ENCODE measurements around the gene GNGT1. TPM values are rescaled to one million over a fixed set of nuclear protein-coding genes. Genes with fewer than 3 reads are reported as not detected.
"Not testable (repeated sequence)": the region's sequence is repeated elsewhere in the genome, so short reads cannot be mapped to it uniquely, and the experiment has no call there.

GNGT1 gene
- total RNA-seq, 4 donors from 2014 or later = not detected

DNA sequence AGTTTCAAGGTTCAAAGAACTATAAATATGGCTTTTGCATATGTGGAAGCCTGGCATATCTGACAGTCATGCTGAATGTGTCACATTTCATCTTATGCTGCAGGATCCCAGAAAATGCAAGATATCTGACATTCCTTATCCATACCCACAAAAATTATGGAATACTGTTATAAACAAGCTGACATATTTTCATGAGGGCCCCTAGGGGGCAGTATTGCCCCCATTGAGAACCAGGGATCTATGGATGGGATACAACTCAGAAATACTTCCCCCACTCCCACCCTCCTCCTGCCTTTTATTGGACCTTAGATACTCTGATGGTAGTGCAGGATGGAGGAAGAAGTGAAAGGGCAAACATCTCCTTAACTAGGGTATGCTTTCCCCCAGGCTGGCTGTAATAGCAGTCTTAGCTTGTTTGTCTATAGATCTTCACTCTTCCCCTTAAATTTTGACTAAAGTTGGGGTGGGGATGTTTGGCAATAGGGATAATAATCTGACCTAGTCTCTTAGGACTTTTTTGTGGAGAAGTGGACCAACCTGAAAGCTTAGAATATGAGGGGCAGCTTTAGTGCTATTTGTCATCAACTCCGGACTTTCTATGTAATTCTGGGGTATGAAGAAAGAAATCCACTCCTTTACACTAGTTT, 3.5 kb upstream of the GNGT1 start:
- no peak for DNase-seq

DNA sequence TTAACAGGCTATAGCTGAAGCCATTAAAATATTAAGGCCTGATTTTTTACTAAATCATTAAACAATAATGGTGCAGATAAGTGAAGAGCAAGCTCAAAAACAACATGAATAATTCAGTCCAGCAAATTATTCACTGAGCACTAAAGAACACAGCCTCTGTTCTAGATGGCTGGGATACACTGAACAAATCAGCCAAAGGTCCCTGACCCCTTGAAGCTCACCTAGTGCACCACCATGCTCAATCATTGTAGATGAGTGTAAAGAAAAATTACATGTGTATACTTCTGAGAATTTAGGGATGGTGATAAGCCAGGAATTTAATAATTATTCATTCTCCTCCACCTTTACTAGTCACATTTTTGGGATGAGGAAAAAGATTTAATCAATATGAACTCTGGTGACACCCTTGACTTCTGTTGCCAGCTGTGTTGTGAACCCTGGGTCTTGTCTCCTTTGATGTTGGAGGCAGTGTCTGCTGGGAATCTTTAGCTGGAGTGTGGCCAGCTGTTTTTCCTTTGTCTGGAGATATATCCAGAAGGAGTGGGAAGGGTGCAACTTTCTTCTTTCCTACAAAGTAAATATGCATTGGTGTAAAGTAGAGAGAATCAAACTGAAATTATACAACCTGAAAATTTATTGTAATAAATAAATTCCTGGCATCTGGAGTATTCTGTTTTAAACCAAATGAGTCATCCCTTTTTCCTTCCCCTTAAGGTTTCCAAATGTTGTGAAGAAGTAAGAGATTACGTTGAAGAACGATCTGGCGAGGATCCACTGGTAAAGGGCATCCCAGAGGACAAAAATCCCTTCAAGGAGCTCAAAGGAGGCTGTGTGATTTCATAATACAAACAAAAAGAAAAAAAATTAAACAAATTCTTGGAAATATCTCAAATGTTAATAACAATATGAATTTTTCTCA, 4.0 kb downstream of the GNGT1 start:
- peak overlapping the region in 3 of 4 donors; percentile 15 to 47 (median 17) for H3K27ac ChIP-seq
- H3K9me3 ChIP-seq = no peaks in the 10 kb centered on the region
- H3K4me1 ChIP-seq = peaks cover 0 to 18% (median 0%) of the 10 kb centered on the region in 3 donors
- intact Hi-C loops (cut with DNase I) = no loop called here
- 12 to 37% methylated on average over 3 of the region's 3 CpGs for whole genome bisulfite sequencing, 2 donors
- TF ChIP-seq POLR2A (IDR thresholded peaks at IDR 0.05) = no peak
- TF ChIP-seq, protein P1, sequence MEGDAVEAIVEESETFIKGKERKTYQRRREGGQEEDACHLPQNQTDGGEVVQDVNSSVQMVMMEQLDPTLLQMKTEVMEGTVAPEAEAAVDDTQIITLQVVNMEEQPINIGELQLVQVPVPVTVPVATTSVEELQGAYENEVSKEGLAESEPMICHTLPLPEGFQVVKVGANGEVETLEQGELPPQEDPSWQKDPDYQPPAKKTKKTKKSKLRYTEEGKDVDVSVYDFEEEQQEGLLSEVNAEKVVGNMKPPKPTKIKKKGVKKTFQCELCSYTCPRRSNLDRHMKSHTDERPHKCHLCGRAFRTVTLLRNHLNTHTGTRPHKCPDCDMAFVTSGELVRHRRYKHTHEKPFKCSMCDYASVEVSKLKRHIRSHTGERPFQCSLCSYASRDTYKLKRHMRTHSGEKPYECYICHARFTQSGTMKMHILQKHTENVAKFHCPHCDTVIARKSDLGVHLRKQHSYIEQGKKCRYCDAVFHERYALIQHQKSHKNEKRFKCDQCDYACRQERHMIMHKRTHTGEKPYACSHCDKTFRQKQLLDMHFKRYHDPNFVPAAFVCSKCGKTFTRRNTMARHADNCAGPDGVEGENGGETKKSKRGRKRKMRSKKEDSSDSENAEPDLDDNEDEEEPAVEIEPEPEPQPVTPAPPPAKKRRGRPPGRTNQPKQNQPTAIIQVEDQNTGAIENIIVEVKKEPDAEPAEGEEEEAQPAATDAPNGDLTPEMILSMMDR (IDR thresholded peaks at IDR 0.05) = no peak
- H3K4me3 ChIP-seq = no peak overlapping the region
- H3K36me3 ChIP-seq = no peaks in the 10 kb centered on the region
- no peaks in the 10 kb centered on the region for H3K27me3 ChIP-seq
- DNase-seq = no peak

More for the DNA sequence above, 3.5 kb upstream of the GNGT1 start:
- Histone ChIP-seq H3K36me3 (no peaks in the 10 kb centered on the region), H3K4me3 (no peak overlapping the region), H3K27ac (no peak overlapping the region), H3K9me3 (no peaks in the 10 kb centered on the region), H3K27me3 (no peaks in the 10 kb centered on the region), H3K4me1 (no peaks in the 10 kb centered on the region)
- intact Hi-C loops (cut with DNase I) = loop anchor here (5.0 kb wide), 1 partner anchor 184 kb away; no protein-coding TSS in a partner anchor
- no peak for TF ChIP-seq POLR2A (IDR thresholded peaks at IDR 0.05)
- TF ChIP-seq, protein P1 (IDR thresholded peaks at IDR 0.05) = peak; percentile 20 to 69 (median 45)
- 47 to 50% methylated on average over 1 of the region's 1 CpG for WGBS, 2 donors

DNA sequence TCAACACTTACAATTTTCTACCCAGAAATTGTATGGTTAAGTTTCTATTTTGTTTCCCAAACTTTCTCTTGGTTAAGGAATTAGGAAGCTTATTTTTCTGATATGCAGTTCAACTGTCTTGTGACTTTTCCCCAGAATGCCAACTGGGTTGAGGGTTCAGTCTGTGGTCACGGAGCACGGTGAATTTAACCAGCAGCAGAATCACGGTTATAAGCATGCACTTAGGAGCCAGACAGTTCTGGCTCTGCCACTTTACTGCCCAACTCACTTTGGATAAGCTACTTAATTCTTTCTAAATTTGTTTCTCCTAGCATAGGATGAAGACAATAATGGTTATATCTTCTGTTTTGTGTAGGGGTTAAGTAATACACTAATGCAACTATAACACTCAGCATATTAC, 4.9 kb downstream of the GNGT1 start:
- H3K9me3 ChIP-seq; H3K36me3 ChIP-seq; intact Hi-C loops (cut with DNase I); DNase-seq; H3K4me3 ChIP-seq; H3K27me3 ChIP-seq: not testable (repeated sequence)
- Histone ChIP-seq H3K27ac (peak overlapping the region in 2 of 4 donors; percentile 21 to 47), H3K4me1 (peaks cover 0 to 18% (median 0%) of the 10 kb centered on the region in 3 donors)
- WGBS, 2 donors = 59% methylated on average over 2 of the region's 3 CpGs; no CpG with 5 or more reads in 1 of the 2 donors

DNA sequence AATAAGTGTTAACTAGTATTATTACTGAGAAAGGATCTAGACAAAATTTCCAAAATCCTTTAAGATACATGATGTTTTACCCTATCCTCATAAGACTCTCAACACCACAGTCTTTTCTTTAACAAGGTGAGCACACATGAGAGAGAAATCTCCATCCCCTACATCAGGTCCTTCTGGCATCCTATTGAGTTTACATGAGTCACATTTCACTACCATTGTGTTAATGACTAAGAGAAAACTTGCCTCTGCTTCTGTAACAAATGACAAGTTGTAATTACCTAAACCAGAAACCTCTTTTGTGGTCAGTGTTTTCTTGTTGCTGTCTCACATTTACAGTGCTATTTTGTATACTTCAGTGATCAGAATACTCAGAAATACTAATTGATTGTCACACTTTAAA, 5.3 kb downstream of the GNGT1 start:
- H3K4me1 ChIP-seq = peaks cover 0 to 18% (median 0%) of the 10 kb centered on the region in 3 donors
- H3K9me3 ChIP-seq; H3K27me3 ChIP-seq; intact Hi-C loops (cut with DNase I); H3K36me3 ChIP-seq; DNase-seq; H3K4me3 ChIP-seq: not testable (repeated sequence)
- H3K27ac ChIP-seq = peak overlapping the region in 1 of 4 donors; percentile 21

DNA sequence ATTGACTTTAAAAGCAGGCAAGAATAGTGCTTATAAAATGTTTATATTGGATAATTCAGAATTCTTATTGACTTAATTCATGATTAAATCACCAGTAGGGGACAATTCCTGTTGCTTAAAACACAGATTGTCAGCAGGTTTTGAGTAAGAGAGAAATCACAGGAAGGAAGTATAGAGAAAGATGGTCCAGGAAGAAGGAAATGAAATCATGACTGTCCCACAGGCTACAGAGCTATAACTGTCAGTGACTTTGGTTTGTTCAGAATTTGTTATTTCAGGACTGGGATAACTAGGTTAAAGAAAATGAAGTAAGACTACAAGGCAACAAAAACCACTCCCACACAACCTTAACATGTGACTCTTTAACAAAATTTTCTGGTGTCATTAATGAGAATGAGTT, 6.8 kb downstream of the GNGT1 start:
- TF ChIP-seq POLR2A (IDR thresholded peaks at IDR 0.05) = no peak
- TF ChIP-seq, protein P1 (IDR thresholded peaks at IDR 0.05) = no peak
- no peaks in the 10 kb centered on the region for H3K36me3 ChIP-seq
- H3K27ac ChIP-seq = peak overlapping the region in 1 of 4 donors; percentile 21
- intact Hi-C loops (cut with DNase I) = no loop called here
- H3K27me3 ChIP-seq = no peaks in the 10 kb centered on the region
- no peaks in the 10 kb centered on the region for H3K9me3 ChIP-seq
- DNase-seq = no peak
- H3K4me3 ChIP-seq = no peak overlapping the region
- H3K4me1 ChIP-seq = peaks cover 0 to 18% (median 0%) of the 10 kb centered on the region in 3 donors

DNA sequence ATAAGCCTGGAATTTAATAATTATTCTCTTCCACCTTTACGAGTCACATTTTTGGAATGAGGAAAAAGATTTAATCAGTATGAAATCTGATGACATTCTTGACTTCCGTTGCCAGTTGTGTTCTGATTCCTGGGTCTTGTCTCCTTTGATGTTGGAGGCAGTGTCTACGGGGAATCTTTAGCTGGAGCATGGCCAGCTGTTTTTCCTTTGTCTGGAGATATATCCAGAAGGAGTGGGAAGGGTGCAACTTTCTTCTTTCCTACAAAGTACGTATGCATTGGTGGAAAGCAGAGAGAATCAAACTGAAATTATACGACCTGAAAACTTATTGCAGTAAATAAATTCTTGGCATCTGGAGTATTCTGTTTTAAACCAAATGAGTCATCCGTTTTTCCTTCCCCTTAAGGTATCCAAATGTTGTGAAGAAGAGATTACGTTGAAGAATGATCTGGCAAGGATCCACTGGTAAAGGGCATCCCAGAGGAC, 8.3 kb downstream of the GNGT1 start:
- WGBS, 2 donors = 17 to 18% methylated on average over 7 of the region's 7 CpGs
- peak overlapping the region in 3 of 4 donors; percentile 30 to 63 (median 33) for H3K27ac ChIP-seq
- DNase-seq = no peak
- H3K27me3 ChIP-seq = no peaks in the 10 kb centered on the region
- H3K9me3 ChIP-seq = no peaks in the 10 kb centered on the region
- TF ChIP-seq, protein P1 (IDR thresholded peaks at IDR 0.05) = no peak
- TF ChIP-seq POLR2A (IDR thresholded peaks at IDR 0.05) = no peak
- intact Hi-C loops (cut with DNase I) = no loop called here
- peaks cover 0 to 18% (median 0%) of the 10 kb centered on the region in 3 donors for H3K4me1 ChIP-seq
- H3K36me3 ChIP-seq = no peaks in the 10 kb centered on the region
- peak overlapping the region in 1 of 4 donors; percentile 19 for H3K4me3 ChIP-seq

DNA sequence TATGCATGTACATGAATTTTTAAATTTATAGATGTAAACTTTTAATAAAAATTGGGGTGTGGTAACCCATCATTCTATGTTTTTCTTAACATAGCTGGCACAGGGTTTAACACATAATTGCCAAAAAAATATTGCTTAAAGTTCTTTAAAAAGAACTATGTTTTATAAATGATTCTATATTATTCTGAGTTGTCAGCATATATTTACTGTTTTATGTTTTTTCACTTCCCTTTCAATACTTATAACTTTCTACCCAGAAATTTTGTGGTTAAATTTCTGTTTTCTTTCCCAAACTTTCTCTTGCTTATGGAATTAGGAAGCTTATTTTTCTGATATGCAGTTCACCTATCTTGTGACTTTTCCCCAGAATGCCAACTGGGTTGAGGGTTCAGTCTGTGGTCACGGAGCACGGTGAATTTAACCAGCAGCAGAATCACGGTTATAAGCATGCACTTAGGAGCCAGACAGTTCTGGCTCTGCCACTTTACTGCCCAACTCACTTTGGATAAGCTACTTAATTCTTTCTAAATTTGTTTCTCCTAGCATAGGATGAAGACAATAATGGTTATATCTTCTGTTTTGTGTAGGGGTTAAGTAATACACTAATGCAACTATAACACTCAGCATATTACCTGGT, 9.0 kb downstream of the GNGT1 start:
- 16% methylated on average over 3 of the region's 3 CpGs; no CpG with 5 or more reads in 1 of the 2 donors for WGBS, 2 donors
- H3K27me3 ChIP-seq; DNase-seq; intact Hi-C loops (cut with DNase I); H3K4me3 ChIP-seq; H3K9me3 ChIP-seq; H3K36me3 ChIP-seq: not testable (repeated sequence)
- peak overlapping the region in 1 of 4 donors; percentile 30 for H3K27ac ChIP-seq
- H3K4me1 ChIP-seq = peaks cover 0 to 14% (median 0%) of the 10 kb centered on the region in 3 donors

DNA sequence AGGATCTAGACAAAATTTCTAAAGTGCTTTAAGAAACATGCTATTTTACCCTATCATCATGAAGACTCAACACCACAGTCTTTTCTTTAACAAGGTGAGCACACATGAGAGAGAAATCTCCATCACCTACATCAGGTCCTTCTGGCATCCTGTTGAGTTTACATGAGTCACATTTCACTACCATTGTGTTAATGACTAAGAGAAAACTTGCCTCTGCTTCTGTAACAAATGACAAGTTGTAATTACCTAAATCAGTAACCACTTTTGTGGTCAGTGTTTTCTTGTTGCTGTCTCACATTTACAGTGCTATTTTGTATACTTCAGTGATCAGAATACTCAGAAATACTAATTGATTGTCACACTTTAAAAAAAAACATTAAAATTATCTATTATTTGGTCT, 9.5 kb downstream of the GNGT1 start:
- intact Hi-C loops (cut with DNase I); H3K9me3 ChIP-seq; H3K4me1 ChIP-seq; DNase-seq; H3K27me3 ChIP-seq; H3K36me3 ChIP-seq; H3K4me3 ChIP-seq: not testable (repeated sequence)
- peak overlapping the region in 1 of 4 donors; percentile 30 for H3K27ac ChIP-seq
